Heart left ventricle (tissue), 16 donors: ENCODE results near the gene ITGA6. TPM values are rescaled to one million over a fixed set of nuclear protein-coding genes. Genes with fewer than 3 reads are reported as not detected.

Experiments used
- ATAC-seq, 4 donors: fragments of 200-7000 bp; cut with Tn5 transposase; one replicate each; pipeline ENCODE4 v1.9.1; 2020 to 2022; ENCODE audit warnings: moderate library complexity in 4 of 4, mild to moderate bottlenecking in 3 of 4, moderate number of reproducible peaks in 1 of 4
- DNase-seq, 5 donors: peaks; one replicate each; pipeline ENCODE4 v3.0.0-alpha.2; 2020
- H3K27ac ChIP-seq, 12 donors: fragments of 200-600 bp; sonication (generic) in 4 of 12; one replicate each; pipeline versions ENCODE4 v1.5.0 to v1.8.0; 2016 to 2022; ENCODE audit warnings: mild to moderate bottlenecking in 2 of 12
- H3K27me3 ChIP-seq, 9 donors: fragments of 200-600 bp; sonication (generic) in 2 of 9; one replicate each; pipeline versions ENCODE4 v1.5.1 to v1.8.0; 2016 to 2022; ENCODE audit warnings: mild to moderate bottlenecking in 3 of 9
- H3K36me3 ChIP-seq, 9 donors: fragments of 200-600 bp; sonication (generic) in 2 of 9; one replicate each; pipeline versions ENCODE4 v1.5.0 to v1.8.0; 2018 to 2022; ENCODE audit warnings: mild to moderate bottlenecking in 2 of 9
- H3K4me1 ChIP-seq, 12 donors: fragments of 200-600 bp; sonication (generic) in 4 of 12; one replicate each; pipeline versions ENCODE4 v1.5.0 to v1.8.0; 2016 to 2022; ENCODE audit warnings: mild to moderate bottlenecking in 3 of 12
- H3K4me3 ChIP-seq, 12 donors: fragments of 200-600 bp; sonication (generic) in 4 of 12; one replicate each; pipeline versions ENCODE4 v1.5.0 to v1.8.0; 2017 to 2022; ENCODE audit warnings: mild to moderate bottlenecking in 9 of 12, moderate library complexity in 4 of 12
- H3K9me3 ChIP-seq, 12 donors: fragments of 200-600 bp; sonication (generic) in 4 of 12; one replicate each; pipeline versions ENCODE4 v1.5.0 to v1.8.0; 2016 to 2022; ENCODE audit warnings: mild to moderate bottlenecking in 1 of 12
- CTCF ChIP-seq, 12 donors: fragments of 200-600 bp; sonication (generic) in 4 of 12; IDR thresholded peaks; one replicate each; pipeline versions ENCODE4 v1.5.0 to v1.8.0; 2018 to 2022; ENCODE audit warnings: antibody characterized with exemption in 12 of 12, mild to moderate bottlenecking in 5 of 12
- POLR2A ChIP-seq, 2 donors: fragments of 450-650 bp; IDR thresholded peaks; one replicate each; pipeline ENCODE4 v1.6.1; 2017; ENCODE audit warnings: antibody characterized with exemption in 2 of 2, mild to moderate bottlenecking in 2 of 2, moderate library complexity in 2 of 2
- WGBS, 4 donors: extraction: QIAGEN DNeasy Blood & Tissue Kit in 2 of 4; methylation state at CpG; one replicate each; pipeline versions ENCODE4 v1.1.5 to v1.1.7; 2013 to 2018; 5-methylcytosine and 5-hydroxymethylcytosine counted together
- intact Hi-C, 10 donors: fragments of 100-400 bp; cut with DNase I; formaldehyde crosslinking; loops; one replicate each; pipeline versions ENCODE4 v1.11.1 to v1.14.2; 2022
- polyA plus RNA-seq, 2 donors: library from polyadenylated mRNA; stranded (reverse); fragments of 200-250 nt; gene quantifications; one replicate each; pipeline ENCODE4 v1.2.3, GENCODE V29; 2013
- total RNA-seq, 9 donors: library from RNA; depleted of rRNA in 2 of 9; stranded (reverse); fragments of >200 nt in 2 of 9; fragmentation: NEBNext Ultra II Directional in 3 of 9; extraction: Animal tissue kit (Norgen Biotek cat#: 25700) in 3 of 9; gene quantifications; one replicate each; pipeline versions ENCODE4 v1.1.0 to v1.2.4, GENCODE V29; 2016 to 2023
- donor health status: ischemic (EF 13 %, LVEDD 7.1; RV severe dilation, severe dysfunction).
- donor health status: healthy with polysubstance abuse.
- donor health status: DM: no; HTN: yes; CAD: no.
- donor health status: DM: no; HTN: no; CAD: no.
- donor health status: ischemic (EF 25% LVEDD 6.9; RV normal size, moderate dysfunction).
- donor health status: ischemic (EF 25% LVEDD 5.7; RV mildly dilated, moderate dysfunction).
- donor health status: healthy.
- donor health status: DM: yes; HTN: yes; CAD: no.
- donor health status: ischemic (EF 35%, LVEDD 5.7; RV mildly dilated, moderate dysfunction).
- donor health status: nonischemic (EF 11% LVEDD 7.7; RV severe dilation, severe dysfunction).
- donor health status: DM: yes; HTN: yes; CAD: no.
- donor health status: PGD.
- donor health status: ischemic (EF 29% LVEDD 5.4; RV normal size, mild dysfunction).
- donor health status: nonischemic (EF 23%, LVEDD 6.1; RV moderate dilation, normal function).

Gene ITGA6
- total and polyA plus RNA-seq, 11 donors = 11.8 to 84.8 (median 50.6) TPM

DNA sequence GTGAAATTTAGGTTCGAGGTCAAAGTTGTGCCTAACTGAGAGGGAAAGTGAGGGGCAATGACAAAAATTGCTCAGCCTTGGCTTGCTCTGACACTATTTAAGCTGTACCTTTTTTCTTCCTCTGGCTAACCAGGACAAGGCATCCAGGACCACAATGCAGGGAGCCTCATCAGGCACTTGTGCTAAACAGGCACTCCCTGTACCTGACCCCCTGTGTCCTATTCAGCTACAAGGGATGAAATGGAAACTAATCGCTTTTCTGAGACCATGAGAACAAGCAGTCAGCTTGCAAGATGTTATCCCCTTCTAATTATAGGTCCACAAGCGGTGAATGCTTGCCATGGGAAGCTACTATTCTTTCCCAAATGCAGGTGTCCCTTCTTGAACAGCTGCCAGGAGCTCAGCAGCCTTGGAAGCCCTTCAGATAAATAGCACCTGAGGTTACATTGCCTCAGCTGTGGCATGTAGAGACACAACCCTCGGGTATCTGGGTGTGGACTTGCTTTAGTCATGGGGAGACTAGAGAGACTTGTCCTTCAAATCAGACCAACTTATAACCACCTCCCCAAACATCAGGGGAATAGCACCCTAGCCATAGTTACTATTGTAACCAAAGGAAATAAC is 19.1 kb upstream of the ITGA6 start:
- intact Hi-C loops = no loop called here
- Histone ChIP-seq H3K4me3 (no peak overlapping the region), H3K27me3 (no peaks in the 10 kb centered on the region), H3K9me3 (no peaks in the 10 kb centered on the region), H3K27ac (peak overlapping the region; percentile 20 to 81 (median 60)), H3K4me1 (peaks cover 0 to 35% (median 11%) of the 10 kb centered on the region in 12 donors), H3K36me3 (no peaks in the 10 kb centered on the region)
- TF ChIP-seq CTCF (IDR thresholded peaks at IDR 0.05) (no peak), POLR2A (IDR thresholded peaks at IDR 0.05) (no peak)
- ATAC-seq = peak; percentile 16 to 39 (median 24)
- no peak for DNase-seq
- WGBS, 4 donors = 36 to 43% (median 39%) methylated on average over 4 of the region's 4 CpGs

- intact Hi-C loops = no loop called here
- Histone ChIP-seq H3K4me1 (peaks cover 0 to 30% (median 10%) of the 10 kb centered on the region in 12 donors), H3K4me3 (no peak overlapping the region), H3K36me3 (no peaks in the 10 kb centered on the region), H3K27ac (peak overlapping the region; percentile 20 to 81 (median 66)), H3K9me3 (no peaks in the 10 kb centered on the region), H3K27me3 (no peaks in the 10 kb centered on the region)
- DNase-seq = no peak
- 49 to 70% (median 58%) methylated on average over 1 of the region's 1 CpG for WGBS, 4 donors
- peak in 3 of 4 donors; percentile 60 to 89 (median 73) for ATAC-seq
- no peak for TF ChIP-seq CTCF (IDR thresholded peaks at IDR 0.05)
- no peak for TF ChIP-seq POLR2A (IDR thresholded peaks at IDR 0.05)
Observed at GRCh38 chr2:172409042-172409441, 18.3 kb upstream of the ITGA6 start.

- H3K27ac ChIP-seq = no peak overlapping the region
- 63 to 77% (median 69%) methylated on average over 5 of the region's 5 CpGs for WGBS, 4 donors
- no peak overlapping the region for H3K4me3 ChIP-seq
- intact Hi-C loops = no loop called here
- no peaks in the 10 kb centered on the region for H3K27me3 ChIP-seq
- DNase-seq (no peak), ATAC-seq (no peak)
- TF ChIP-seq POLR2A (IDR thresholded peaks at IDR 0.05) (no peak), CTCF (IDR thresholded peaks at IDR 0.05) (no peak)
- peaks cover 0 to 17% (median 7%) of the 10 kb centered on the region in 12 donors for H3K4me1 ChIP-seq
- no peaks in the 10 kb centered on the region for H3K9me3 ChIP-seq
- H3K36me3 ChIP-seq = no peaks in the 10 kb centered on the region
Observed at GRCh38 chr2:172412984-172413492, 14.3 kb upstream of the ITGA6 start.

GRCh38 chr2:172415157-172415864 is 12.1 kb upstream of the ITGA6 start:
- WGBS, 4 donors = 71 to 87% (median 81%) methylated on average over 4 of the region's 4 CpGs
- ATAC-seq (no peak), DNase-seq (no peak)
- Histone ChIP-seq H3K27me3 (no peaks in the 10 kb centered on the region), H3K4me1 (no peaks in the 10 kb centered on the region), H3K36me3 (no peaks in the 10 kb centered on the region), H3K27ac (no peak overlapping the region), H3K9me3 (no peaks in the 10 kb centered on the region), H3K4me3 (no peak overlapping the region)
- intact Hi-C loops = no loop called here
- TF ChIP-seq POLR2A (IDR thresholded peaks at IDR 0.05) (no peak), CTCF (IDR thresholded peaks at IDR 0.05) (no peak)
